ENCODE results near the gene ARHGAP28. TPM values are rescaled to one million over a fixed set of nuclear protein-coding genes. Genes with fewer than 3 reads are reported as not detected.

The ARHGAP28 gene
- total RNA-seq, 1 experiment from 2014 or later, result 9.2 TPM

DNA sequence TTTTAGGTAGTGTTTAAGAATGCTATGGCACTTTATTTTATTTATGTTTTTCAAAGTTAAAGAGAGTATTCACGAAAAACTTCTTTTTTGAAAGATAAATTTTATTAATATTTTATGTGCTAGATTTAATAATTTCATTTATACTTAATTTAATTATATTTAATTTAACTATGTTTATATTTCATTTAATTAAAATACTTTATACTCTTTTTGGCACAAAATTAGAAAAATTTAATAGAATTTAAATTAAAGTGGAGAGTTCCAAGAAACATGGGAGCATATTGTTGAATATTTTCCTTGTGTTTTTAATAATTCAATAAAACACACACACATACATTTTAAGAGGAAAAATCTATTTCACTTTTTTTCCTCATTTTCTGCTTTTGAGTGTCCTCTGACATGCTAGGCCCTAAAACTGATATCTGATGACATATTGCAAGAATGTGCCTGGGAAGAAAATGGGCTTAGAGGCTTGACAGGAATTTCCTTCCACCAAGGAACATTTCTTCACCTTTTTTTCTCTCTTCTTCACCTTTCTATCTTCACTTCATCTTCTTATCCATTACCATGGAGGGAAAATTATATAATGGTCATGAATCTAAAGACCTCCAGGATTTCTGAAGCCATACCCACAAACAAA, 15.4 kb downstream of the ARHGAP28 start:
- Mint-ChIP-seq H3K27ac (no peak overlapping the region; a peak in 1 of 7 replicates), H3K4me3 (no peak overlapping the region), H3K36me3 (ENCODE audit: insufficient read depth in 1 of 3, low read depth in 3 of 3) (peaks cover 0 to 6% (median 6%) of the 10 kb centered on the region in 3 experiments; a peak in 5 of 7 replicates), H3K9me3 (peaks cover under 1 to 7% of the 10 kb centered on the region in 2 experiments; a peak in 3 of 5 replicates), H3K27me3 (ENCODE audit: low read depth) (no peaks in the 10 kb centered on the region), H3K4me1 (peaks cover 21 to 38% of the 10 kb centered on the region in 2 experiments)
- no peak overlapping the region for H3K56ac ChIP-seq (ENCODE audit: insufficient read length, low read depth, low read length)
- H3K4ac ChIP-seq (ENCODE audit: low read depth, low read length), result no peak overlapping the region
- H3K23ac ChIP-seq (ENCODE audit: insufficient read length, low read depth, low read length), result no peak overlapping the region
- no peak for DNase-seq
- no peak overlapping the region for H2BK5ac ChIP-seq (ENCODE audit: insufficient read length, low read length)
- no peak overlapping the region for H3K14ac ChIP-seq (ENCODE audit: insufficient read depth, low read length)
- H4K5ac ChIP-seq (ENCODE audit: insufficient read length, low read depth, low read length), result no peak overlapping the region
- no CpG with 5 or more reads among the region's 1 CpG for WGBS (ENCODE audit: extremely low coverage, insufficient read length, low lambda C conversion rate)
- H4K8ac ChIP-seq (replicated peaks; ENCODE audit: insufficient read length, low read depth, low read length), result no peak overlapping the region
- H2BK20ac ChIP-seq (ENCODE audit: low read depth, low read length, poor library complexity, severe bottlenecking), result no peak overlapping the region
- H2BK12ac ChIP-seq (ENCODE audit: insufficient read length, low read depth, low read length), result no peak overlapping the region
- no peak overlapping the region for H3K18ac ChIP-seq (ENCODE audit: insufficient read length, low read depth, low read length)
- TF ChIP-seq, protein P1, sequence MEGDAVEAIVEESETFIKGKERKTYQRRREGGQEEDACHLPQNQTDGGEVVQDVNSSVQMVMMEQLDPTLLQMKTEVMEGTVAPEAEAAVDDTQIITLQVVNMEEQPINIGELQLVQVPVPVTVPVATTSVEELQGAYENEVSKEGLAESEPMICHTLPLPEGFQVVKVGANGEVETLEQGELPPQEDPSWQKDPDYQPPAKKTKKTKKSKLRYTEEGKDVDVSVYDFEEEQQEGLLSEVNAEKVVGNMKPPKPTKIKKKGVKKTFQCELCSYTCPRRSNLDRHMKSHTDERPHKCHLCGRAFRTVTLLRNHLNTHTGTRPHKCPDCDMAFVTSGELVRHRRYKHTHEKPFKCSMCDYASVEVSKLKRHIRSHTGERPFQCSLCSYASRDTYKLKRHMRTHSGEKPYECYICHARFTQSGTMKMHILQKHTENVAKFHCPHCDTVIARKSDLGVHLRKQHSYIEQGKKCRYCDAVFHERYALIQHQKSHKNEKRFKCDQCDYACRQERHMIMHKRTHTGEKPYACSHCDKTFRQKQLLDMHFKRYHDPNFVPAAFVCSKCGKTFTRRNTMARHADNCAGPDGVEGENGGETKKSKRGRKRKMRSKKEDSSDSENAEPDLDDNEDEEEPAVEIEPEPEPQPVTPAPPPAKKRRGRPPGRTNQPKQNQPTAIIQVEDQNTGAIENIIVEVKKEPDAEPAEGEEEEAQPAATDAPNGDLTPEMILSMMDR (conservative IDR thresholded peaks at IDR 0.05), result no peak
- no peak overlapping the region for H2BK15ac ChIP-seq (ENCODE audit: low read depth, low read length)
- H4K20me1 ChIP-seq (ENCODE audit: control insufficient read depth, insufficient read depth, insufficient read length), result no peaks in the 10 kb centered on the region
- 0 out of 2 replicates have a peak, but pooled peaks cover 2% of the 10 kb centered on the region for H3K4me1 ChIP-seq (ENCODE audit: insufficient read depth, low read length)
- H3K27me3 ChIP-seq (ENCODE audit: insufficient read depth, low read length), result no peaks in the 10 kb centered on the region
- H3K27ac ChIP-seq (ENCODE audit: insufficient read length, low read depth, low read length), result no peak overlapping the region
- no peak overlapping the region for H3T11ph ChIP-seq (ENCODE audit: low read length)
- no peak overlapping the region for H2AK5ac ChIP-seq (ENCODE audit: insufficient read length, low read length)
- no peaks in the 10 kb centered on the region; the same call in 1 of the 2 replicates for H3K79me2 ChIP-seq (ENCODE audit: insufficient read depth, low read length)
- H3K9me3 ChIP-seq (ENCODE audit: control insufficient read depth, low read depth, low read length), result peaks cover 3% of the 10 kb centered on the region
- H3K79me1 ChIP-seq (ENCODE audit: insufficient read depth, low read depth, low read length, poor library complexity, severe bottlenecking), result no peaks in the 10 kb centered on the region
- H4K91ac ChIP-seq (ENCODE audit: insufficient read length, low read depth, low read length), result no peak overlapping the region
- no peak overlapping the region for H3K4me2 ChIP-seq (ENCODE audit: insufficient read depth, insufficient read length, low read length)
- no peak overlapping the region for H3K9ac ChIP-seq (ENCODE audit: extremely low read depth, insufficient read length, low read length)
- no peak overlapping the region for H2AFZ ChIP-seq (ENCODE audit: low read length)
- H2BK120ac ChIP-seq (ENCODE audit: low read depth, low read length, poor library complexity, severe bottlenecking), result no peak overlapping the region
- no peaks in the 10 kb centered on the region for H3K23me2 ChIP-seq (ENCODE audit: insufficient read length, low read depth, low read length, poor library complexity, severe bottlenecking)
